ENCODE measurements around the gene WIPF2.

Gene WIPF2

GRCh38 chr17:40323391-40324381 is 104.6 kb downstream of the WIPF2 start:
- H3K27me3 Mint-ChIP-seq, result no peaks in the 10 kb centered on the region
- ATAC-seq (ENCODE audit: low read depth) (peak; percentile 43), DNase-seq (ENCODE audit: low spot score in 2 of 2) (peak; percentile 77 to 89)
- H3K4me1 Mint-ChIP-seq, result peaks cover 74% of the 10 kb centered on the region
- H3K4me3 Mint-ChIP-seq, result peak overlapping the region; percentile 86
- no peaks in the 10 kb centered on the region for H3K9me3 Mint-ChIP-seq
- H3K27ac Mint-ChIP-seq, result peak overlapping the region; percentile 100
- no peaks in the 10 kb centered on the region for H3K36me3 Mint-ChIP-seq

- H3K9me3 Mint-ChIP-seq, result no peaks in the 10 kb centered on the region
- H3K4me1 Mint-ChIP-seq, result peaks cover 69% of the 10 kb centered on the region
- peaks cover 2% of the 10 kb centered on the region for H3K36me3 Mint-ChIP-seq
- DNase-seq (ENCODE audit: low spot score in 2 of 2), result peak in 1 of 2 donors; percentile 65
- ATAC-seq (ENCODE audit: low read depth), result peak; percentile 13
- peak overlapping the region; percentile 100 for H3K27ac Mint-ChIP-seq
- H3K4me3 Mint-ChIP-seq, result peak overlapping the region; percentile 86
- H3K27me3 Mint-ChIP-seq, result no peaks in the 10 kb centered on the region
Measured at GRCh38 chr17:40325156-40326013, 106.3 kb downstream of the WIPF2 start.

GRCh38 chr17:40326014-40326831 is 107.1 kb downstream of the WIPF2 start:
- H3K36me3 Mint-ChIP-seq, result peaks cover 4% of the 10 kb centered on the region
- ATAC-seq (ENCODE audit: low read depth) (peak; percentile 31), DNase-seq (ENCODE audit: low spot score in 2 of 2) (peak in 1 of 2 donors; percentile 72)
- H3K27me3 Mint-ChIP-seq, result no peaks in the 10 kb centered on the region
- peak overlapping the region; percentile 100 for H3K27ac Mint-ChIP-seq
- no peaks in the 10 kb centered on the region for H3K9me3 Mint-ChIP-seq
- peaks cover 67% of the 10 kb centered on the region for H3K4me1 Mint-ChIP-seq
- H3K4me3 Mint-ChIP-seq, result peak overlapping the region; percentile 86

- Mint-ChIP-seq H3K27me3 (no peaks in the 10 kb centered on the region), H3K4me1 (peaks cover 65% of the 10 kb centered on the region), H3K27ac (peak overlapping the region; percentile 100), H3K36me3 (peaks cover 5% of the 10 kb centered on the region), H3K4me3 (peak overlapping the region; percentile 86), H3K9me3 (no peaks in the 10 kb centered on the region)
- ATAC-seq (ENCODE audit: low read depth), result no peak
- DNase-seq (ENCODE audit: low spot score in 2 of 2), result no peak
Measured at GRCh38 chr17:40326832-40327199, 107.7 kb downstream of the WIPF2 start.

- DNase-seq (ENCODE audit: low spot score in 2 of 2), result no peak
- peaks cover 5% of the 10 kb centered on the region for H3K36me3 Mint-ChIP-seq
- no peak for ATAC-seq (ENCODE audit: low read depth)
- peaks cover 66% of the 10 kb centered on the region for H3K4me1 Mint-ChIP-seq
- H3K4me3 Mint-ChIP-seq, result peak overlapping the region; percentile 86
- no peaks in the 10 kb centered on the region for H3K27me3 Mint-ChIP-seq
- no peaks in the 10 kb centered on the region for H3K9me3 Mint-ChIP-seq
- H3K27ac Mint-ChIP-seq, result peak overlapping the region; percentile 100
Measured at GRCh38 chr17:40327244-40327729, 108.2 kb downstream of the WIPF2 start.

- Mint-ChIP-seq H3K27me3 (no peaks in the 10 kb centered on the region), H3K36me3 (peaks cover 9% of the 10 kb centered on the region), H3K27ac (peak overlapping the region; percentile 100), H3K9me3 (no peaks in the 10 kb centered on the region), H3K4me1 (peaks cover 71% of the 10 kb centered on the region), H3K4me3 (peak overlapping the region; percentile 86)
- ATAC-seq (ENCODE audit: low read depth) (no peak), DNase-seq (ENCODE audit: low spot score in 2 of 2) (no peak)
Measured at GRCh38 chr17:40327735-40328385, 108.8 kb downstream of the WIPF2 start.

- H3K36me3 Mint-ChIP-seq, result peaks cover 9% of the 10 kb centered on the region
- ATAC-seq (ENCODE audit: low read depth), result no peak
Measured at GRCh38 chr17:40328386-40328766, 109.3 kb downstream of the WIPF2 start.

GRCh38 chr17:40329839-40330794 is 111.0 kb downstream of the WIPF2 start:
- Mint-ChIP-seq H3K9me3 (no peaks in the 10 kb centered on the region), H3K4me3 (peak overlapping the region; percentile 3), H3K27me3 (no peaks in the 10 kb centered on the region), H3K27ac (peak overlapping the region; percentile 85), H3K4me1 (peaks cover 66% of the 10 kb centered on the region), H3K36me3 (peaks cover 12% of the 10 kb centered on the region)
- no peak for DNase-seq (ENCODE audit: low spot score in 2 of 2)
- ATAC-seq (ENCODE audit: low read depth), result peak; percentile 37

More at GRCh38 chr17:40328386-40328766, 109.3 kb downstream of the WIPF2 start:
- no peaks in the 10 kb centered on the region for H3K9me3 Mint-ChIP-seq
- DNase-seq (ENCODE audit: low spot score in 2 of 2), result no peak
- peak overlapping the region; percentile 100 for H3K27ac Mint-ChIP-seq
- peak overlapping the region; percentile 43 for H3K4me3 Mint-ChIP-seq
- no peaks in the 10 kb centered on the region for H3K27me3 Mint-ChIP-seq
- peaks cover 69% of the 10 kb centered on the region for H3K4me1 Mint-ChIP-seq

- Mint-ChIP-seq H3K4me1 (peaks cover 60% of the 10 kb centered on the region), H3K4me3 (peak overlapping the region; percentile 25), H3K9me3 (no peaks in the 10 kb centered on the region), H3K36me3 (peaks cover 12% of the 10 kb centered on the region), H3K27ac (peak overlapping the region; percentile 85), H3K27me3 (no peaks in the 10 kb centered on the region)
- ATAC-seq (ENCODE audit: low read depth) (no peak), DNase-seq (ENCODE audit: low spot score in 2 of 2) (no peak)
Measured at GRCh38 chr17:40330850-40331470, 111.9 kb downstream of the WIPF2 start.

GRCh38 chr17:40331743-40332641 is 112.9 kb downstream of the WIPF2 start:
- DNase-seq (ENCODE audit: low spot score in 2 of 2) (no peak), ATAC-seq (ENCODE audit: low read depth) (no peak)
- Mint-ChIP-seq H3K4me1 (peaks cover 53% of the 10 kb centered on the region), H3K4me3 (peak overlapping the region; percentile 25), H3K36me3 (peaks cover 12% of the 10 kb centered on the region), H3K9me3 (no peaks in the 10 kb centered on the region), H3K27me3 (no peaks in the 10 kb centered on the region), H3K27ac (peak overlapping the region; percentile 85)

All from memory B cell (primary cell).